Upper lobe of right lung (tissue), 1 donor: ENCODE results near the gene OR13C8. TPM values are rescaled to one million over a fixed set of nuclear protein-coding genes. Genes with fewer than 3 reads are reported as not detected.
"Not testable (repeated sequence)": the region's sequence is repeated elsewhere in the genome, so short reads cannot be mapped to it uniquely, and the experiment has no call there.

Source experiments
- ATAC-seq: fragments of 200-7000 bp; cut with Tn5 transposase; one replicate; pipeline ENCODE4 v1.9.1; 2020; ENCODE audit warnings: mild to moderate bottlenecking, moderate library complexity
- DNase-seq: peaks from one replicate; pipeline ENCODE4 v3.0.0-alpha.2; 2020
- H3K27ac ChIP-seq: fragments of 200-600 bp; one replicate; pipeline ENCODE4 v1.8.0; 2022
- H3K27me3 ChIP-seq: fragments of 200-600 bp; one replicate; pipeline ENCODE4 v1.8.0; 2022; ENCODE audit warnings: mild to moderate bottlenecking
- H3K36me3 ChIP-seq: fragments of 200-600 bp; one replicate; pipeline ENCODE4 v1.8.0; 2022
- H3K4me1 ChIP-seq: fragments of 200-600 bp; one replicate; pipeline ENCODE4 v1.8.0; 2022
- H3K4me3 ChIP-seq: fragments of 200-600 bp; one replicate; pipeline ENCODE4 v1.8.0; 2022; ENCODE audit warnings: mild to moderate bottlenecking
- H3K9me3 ChIP-seq: fragments of 200-600 bp; one replicate; pipeline ENCODE4 v1.8.0; 2022
- intact Hi-C: fragments of 100-400 bp; cut with DNase I; formaldehyde crosslinking; loops from one replicate; pipeline ENCODE4 v1.11.0; 2022
- total RNA-seq: library from RNA; stranded (reverse); fragmentation: NEBNext Ultra II Directional; extraction: Animal tissue kit (Norgen Biotek cat#: 25700); gene quantifications from one replicate; pipeline ENCODE4 v1.2.1, GENCODE V29; 2021
- TF ChIP-seq, protein P1 (sequence below): fragments of 200-600 bp; IDR thresholded peaks from one replicate; pipeline ENCODE4 v1.8.0; 2022; ENCODE audit warnings: antibody characterized with exemption
- donor health status: DM: no; HTN: yes; CAD: no; lungs with severe emphysema.

The OR13C8 gene
- total RNA-seq, 1 donor from 2014 or later: not detected

DNA sequence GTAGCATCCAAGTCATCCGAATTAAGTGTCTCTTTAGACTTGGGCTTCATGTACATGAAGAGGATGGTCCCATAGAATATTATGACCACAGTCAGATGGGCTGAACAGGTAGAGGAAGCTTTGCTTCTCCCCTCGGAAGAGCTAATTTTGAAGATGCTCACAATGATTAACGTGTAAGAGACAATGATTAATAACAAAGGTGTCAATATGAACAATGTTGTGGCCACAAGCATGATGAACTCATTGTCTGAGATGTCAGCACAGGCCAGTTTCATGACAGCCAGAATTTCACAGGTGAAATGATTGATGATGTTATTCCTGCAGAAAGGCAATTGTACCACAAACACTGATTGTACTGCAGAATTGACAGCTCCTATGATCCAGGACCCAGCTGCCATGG is 35.8 kb downstream of the OR13C8 start:
- no peak for DNase-seq
- Histone ChIP-seq H3K4me3 (no peak overlapping the region), H3K27ac (no peak overlapping the region), H3K36me3 (no peaks in the 10 kb centered on the region), H3K4me1 (no peaks in the 10 kb centered on the region), H3K9me3 (no peaks in the 10 kb centered on the region), H3K27me3 (no peaks in the 10 kb centered on the region)
- ATAC-seq: no peak
- TF ChIP-seq, protein P1, sequence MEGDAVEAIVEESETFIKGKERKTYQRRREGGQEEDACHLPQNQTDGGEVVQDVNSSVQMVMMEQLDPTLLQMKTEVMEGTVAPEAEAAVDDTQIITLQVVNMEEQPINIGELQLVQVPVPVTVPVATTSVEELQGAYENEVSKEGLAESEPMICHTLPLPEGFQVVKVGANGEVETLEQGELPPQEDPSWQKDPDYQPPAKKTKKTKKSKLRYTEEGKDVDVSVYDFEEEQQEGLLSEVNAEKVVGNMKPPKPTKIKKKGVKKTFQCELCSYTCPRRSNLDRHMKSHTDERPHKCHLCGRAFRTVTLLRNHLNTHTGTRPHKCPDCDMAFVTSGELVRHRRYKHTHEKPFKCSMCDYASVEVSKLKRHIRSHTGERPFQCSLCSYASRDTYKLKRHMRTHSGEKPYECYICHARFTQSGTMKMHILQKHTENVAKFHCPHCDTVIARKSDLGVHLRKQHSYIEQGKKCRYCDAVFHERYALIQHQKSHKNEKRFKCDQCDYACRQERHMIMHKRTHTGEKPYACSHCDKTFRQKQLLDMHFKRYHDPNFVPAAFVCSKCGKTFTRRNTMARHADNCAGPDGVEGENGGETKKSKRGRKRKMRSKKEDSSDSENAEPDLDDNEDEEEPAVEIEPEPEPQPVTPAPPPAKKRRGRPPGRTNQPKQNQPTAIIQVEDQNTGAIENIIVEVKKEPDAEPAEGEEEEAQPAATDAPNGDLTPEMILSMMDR: no peak
- intact Hi-C loops: no loop called here

DNA sequence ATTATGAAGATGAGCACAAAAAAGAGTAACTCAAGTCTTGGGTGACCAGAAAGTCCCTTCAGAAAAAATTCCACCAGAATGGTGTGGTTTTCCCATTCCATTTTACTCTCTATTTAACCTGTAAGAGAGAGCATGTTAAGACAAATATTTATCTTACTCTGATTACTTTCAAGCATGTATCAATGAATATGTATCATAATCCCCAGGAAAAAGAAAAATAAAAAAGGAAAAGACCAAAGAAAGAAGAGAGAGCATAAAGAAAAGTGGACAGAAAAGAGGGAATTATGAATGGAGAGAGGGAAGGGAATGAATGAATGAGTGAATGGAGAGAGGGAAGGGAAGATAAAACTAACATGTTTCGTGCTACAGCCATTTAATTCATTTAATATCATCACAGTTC is 36.6 kb downstream of the OR13C8 start, which contains the start of gene OR13C2:
Gene OR13C2, minus strand, starts transcription at position 101 of the 400 bp plus-strand sequence. Its CDS starts 0 bp downstream, at position 101.
- ATAC-seq, DNase-seq, H3K4me1 ChIP-seq, H3K27ac ChIP-seq, H3K9me3 ChIP-seq, H3K4me3 ChIP-seq, intact Hi-C loops, H3K27me3 ChIP-seq, H3K36me3 ChIP-seq: not testable (repeated sequence)

DNA sequence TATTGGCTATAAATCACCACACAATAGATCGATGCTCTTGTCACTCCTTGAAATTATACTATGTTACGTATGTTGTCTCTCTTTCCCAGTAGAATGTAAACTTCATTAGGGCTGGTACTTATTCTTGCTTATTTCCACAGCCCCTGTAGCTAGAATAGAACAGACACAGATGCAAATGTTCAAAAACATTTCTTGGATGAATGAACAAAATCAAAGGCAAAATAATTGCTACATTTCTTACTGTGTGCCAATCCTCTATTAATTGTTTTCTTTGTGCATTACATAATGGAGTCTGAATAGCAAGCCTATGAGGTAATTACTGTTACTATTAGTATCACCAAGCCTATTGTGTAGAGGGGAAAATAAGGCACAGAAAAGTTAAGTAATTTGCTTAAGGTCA is 37.2 kb downstream of the OR13C8 start:
- Histone ChIP-seq H3K36me3 (no peaks in the 10 kb centered on the region), H3K27ac (no peak overlapping the region), H3K4me3 (no peak overlapping the region), H3K4me1 (no peaks in the 10 kb centered on the region), H3K9me3 (no peaks in the 10 kb centered on the region), H3K27me3 (no peaks in the 10 kb centered on the region)
- TF ChIP-seq, protein P1: no peak
- ATAC-seq (no peak), DNase-seq (no peak)
- intact Hi-C loops: no loop called here

DNA sequence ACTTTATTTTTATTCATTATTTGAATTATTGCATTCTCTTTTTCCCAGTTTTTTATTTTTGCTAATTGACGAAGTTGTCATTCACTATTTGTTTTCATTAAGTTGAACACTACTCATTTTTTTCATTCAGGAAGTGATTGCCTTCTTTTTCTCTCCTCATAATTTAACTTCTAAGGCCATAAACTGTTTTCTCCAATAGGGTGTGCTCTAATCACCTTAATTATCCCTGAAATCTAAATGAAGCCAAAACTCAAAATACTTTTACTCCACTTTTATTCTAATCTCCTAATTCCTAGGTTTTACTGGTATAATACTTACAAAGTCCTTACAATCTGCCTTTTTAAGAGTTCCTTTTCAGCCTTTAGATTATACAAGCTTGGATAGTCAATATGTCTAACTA is 39.4 kb downstream of the OR13C8 start:
- no peak overlapping the region for H3K4me3 ChIP-seq
- H3K27me3 ChIP-seq: no peaks in the 10 kb centered on the region
- intact Hi-C loops: no loop called here
- H3K27ac ChIP-seq: no peak overlapping the region
- H3K4me1 ChIP-seq: no peaks in the 10 kb centered on the region
- no peaks in the 10 kb centered on the region for H3K9me3 ChIP-seq
- TF ChIP-seq, protein P1: no peak
- no peaks in the 10 kb centered on the region for H3K36me3 ChIP-seq
- DNase-seq: no peak
- ATAC-seq: no peak

DNA sequence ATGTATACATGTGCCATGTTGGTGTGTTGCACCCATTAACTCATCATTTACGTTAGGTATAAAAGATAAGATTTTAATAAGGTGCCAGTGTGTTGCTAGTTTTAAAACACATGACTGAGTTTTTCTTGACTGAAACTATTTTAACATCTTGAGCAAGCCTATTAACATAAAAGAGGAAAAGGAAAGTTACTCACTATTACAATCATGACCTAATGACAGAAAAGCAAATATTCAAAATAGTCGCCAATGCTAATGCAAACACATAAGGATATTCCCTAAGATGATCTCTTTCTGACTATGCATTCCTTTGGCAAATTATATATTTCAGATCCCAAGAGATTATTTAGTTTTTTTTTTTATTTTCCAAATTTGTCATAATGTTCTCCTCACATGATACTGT is 42.2 kb downstream of the OR13C8 start:
- H3K4me1 ChIP-seq: no peaks in the 10 kb centered on the region
- H3K36me3 ChIP-seq: no peaks in the 10 kb centered on the region
- no peak overlapping the region for H3K4me3 ChIP-seq
- intact Hi-C loops: no loop called here
- TF ChIP-seq, protein P1: no peak
- DNase-seq (no peak), ATAC-seq (no peak)
- H3K27ac ChIP-seq: no peak overlapping the region
- H3K27me3 ChIP-seq: no peaks in the 10 kb centered on the region
- H3K9me3 ChIP-seq: no peaks in the 10 kb centered on the region

DNA sequence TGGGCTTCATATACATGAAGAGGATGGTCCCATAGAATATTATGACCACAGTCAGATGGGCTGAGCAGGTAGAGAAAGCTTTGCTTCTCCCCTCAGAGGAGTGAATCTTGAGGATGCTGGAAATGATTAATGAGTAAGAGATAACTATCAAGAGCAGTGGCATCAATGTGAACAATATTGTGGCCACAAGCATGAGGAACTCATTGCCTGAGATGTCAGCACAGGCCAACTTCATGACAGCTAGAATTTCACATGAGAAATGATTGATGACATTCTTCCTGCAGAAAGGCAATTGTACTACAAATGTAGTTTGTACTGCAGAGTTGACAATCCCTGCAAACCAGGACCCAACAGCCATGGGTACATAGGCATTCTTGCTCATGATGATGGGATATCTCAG is 48.5 kb downstream of the OR13C8 start:
- ATAC-seq (no peak), DNase-seq (no peak)
- no peaks in the 10 kb centered on the region for H3K27me3 ChIP-seq
- no peaks in the 10 kb centered on the region for H3K36me3 ChIP-seq
- H3K27ac ChIP-seq: no peak overlapping the region
- no peaks in the 10 kb centered on the region for H3K9me3 ChIP-seq
- H3K4me1 ChIP-seq: no peaks in the 10 kb centered on the region
- TF ChIP-seq, protein P1: no peak
- intact Hi-C loops: no loop called here
- H3K4me3 ChIP-seq: no peak overlapping the region
